ENCODE data around the gene SPEM3. TPM values are rescaled to one million over a fixed set of nuclear protein-coding genes. Genes with fewer than 3 reads are reported as not detected.

SPEM3 gene
- total and polyA plus RNA-seq, 2 donors (not counting 3 experiments of a cell fraction or from before 2014, with no cell fraction given), result not detected

GRCh38 chr17:7476494-7476893 is 47.8 kb downstream of the SPEM3 start:
- H3K4me3 ChIP-seq (replicated peaks in 1 of 3; ENCODE audit: insufficient read depth in 1 of 3, low read depth in 1 of 3, low read length in 3 of 3), result no peak overlapping the region
- no peak overlapping the region for H2AFZ ChIP-seq (ENCODE audit: low read depth, low read length)
- dilution Hi-C loops (cut with MboI; ENCODE audit: extremely low pct_ligation_motif_present, low sequenced_read_pairs) (no loop called here), intact Hi-C loops (cut with micrococcal nuclease) (loop anchor here (1.0 kb wide), 1 partner anchor 21 kb away; no protein-coding TSS in a partner anchor)
- no peaks in the 10 kb centered on the region for H3K9me3 ChIP-seq (replicated peaks; ENCODE audit: control insufficient read depth, insufficient read depth, low read length)
- FAIRE-seq, result peak; percentile 83
- peaks cover 34% of the 10 kb centered on the region for H3K4me1 ChIP-seq (ENCODE audit: control insufficient read depth, extremely low read depth, insufficient read depth, low read length)
- H3K9ac ChIP-seq (replicated peaks; ENCODE audit: extremely low read depth, insufficient read depth, low read length), result no peak overlapping the region
- peak; percentile 63 for DNase-seq (ENCODE audit: low read depth, low spot score)
- H3K36me3 ChIP-seq (ENCODE audit: control insufficient read depth in 2 of 2, extremely low read depth in 1 of 2, insufficient read depth in 2 of 2, low read length in 2 of 2), result no peaks in the 10 kb centered on the region
- peaks cover 63% of the 10 kb centered on the region for H3K79me2 ChIP-seq (ENCODE audit: control insufficient read depth, insufficient read depth, low read length)
- TF ChIP-seq EZH2 (IDR thresholded peaks at IDR 0.05; ENCODE audit: borderline replicate concordance, low read depth, low read length, severe bottlenecking) (no peak), JUN (IDR thresholded peaks at IDR 0.05; ENCODE audit: borderline replicate concordance, insufficient read depth, insufficient read length, low read depth) (peak; percentile 23), POLR2A (IDR thresholded peaks at IDR 0.05; ENCODE audit: low read depth, low read length) (no peak), POLR2AphosphoS5 (IDR thresholded peaks at IDR 0.05; ENCODE audit: insufficient read depth, low read depth, low read length) (no peak), FOS (IDR thresholded peaks at IDR 0.05; ENCODE audit: borderline replicate concordance, insufficient read depth, low read length) (peak; percentile 58), MAX (IDR thresholded peaks at IDR 0.05; ENCODE audit: insufficient read depth, insufficient read length) (no peak), GATA2 (IDR thresholded peaks at IDR 0.05; ENCODE audit: insufficient read depth, insufficient read length, low read depth, low read length) (no peak)
- TF ChIP-seq, protein P1, sequence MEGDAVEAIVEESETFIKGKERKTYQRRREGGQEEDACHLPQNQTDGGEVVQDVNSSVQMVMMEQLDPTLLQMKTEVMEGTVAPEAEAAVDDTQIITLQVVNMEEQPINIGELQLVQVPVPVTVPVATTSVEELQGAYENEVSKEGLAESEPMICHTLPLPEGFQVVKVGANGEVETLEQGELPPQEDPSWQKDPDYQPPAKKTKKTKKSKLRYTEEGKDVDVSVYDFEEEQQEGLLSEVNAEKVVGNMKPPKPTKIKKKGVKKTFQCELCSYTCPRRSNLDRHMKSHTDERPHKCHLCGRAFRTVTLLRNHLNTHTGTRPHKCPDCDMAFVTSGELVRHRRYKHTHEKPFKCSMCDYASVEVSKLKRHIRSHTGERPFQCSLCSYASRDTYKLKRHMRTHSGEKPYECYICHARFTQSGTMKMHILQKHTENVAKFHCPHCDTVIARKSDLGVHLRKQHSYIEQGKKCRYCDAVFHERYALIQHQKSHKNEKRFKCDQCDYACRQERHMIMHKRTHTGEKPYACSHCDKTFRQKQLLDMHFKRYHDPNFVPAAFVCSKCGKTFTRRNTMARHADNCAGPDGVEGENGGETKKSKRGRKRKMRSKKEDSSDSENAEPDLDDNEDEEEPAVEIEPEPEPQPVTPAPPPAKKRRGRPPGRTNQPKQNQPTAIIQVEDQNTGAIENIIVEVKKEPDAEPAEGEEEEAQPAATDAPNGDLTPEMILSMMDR (IDR thresholded peaks at IDR 0.05; ENCODE audit: extremely low read depth in 1 of 2, insufficient read depth in 1 of 2, low read depth in 1 of 2, low read length in 2 of 2), result no peak
- H3K9me1 ChIP-seq (replicated peaks; ENCODE audit: control insufficient read depth, extremely low read depth, insufficient read depth, low read length), result no peaks in the 10 kb centered on the region
- POLR2A ChIA-PET, result interaction anchor here (0.9 to 1.3 kb wide), 2 partner anchors 8 to 151 kb away, joined by 3 to 5 read pairs; partner anchors contain the start of genes POLR2A and SAT2
- H4K20me1 ChIP-seq (replicated peaks; ENCODE audit: control insufficient read depth, extremely low read depth, insufficient read depth, low read length), result no peaks in the 10 kb centered on the region
- no TSS peak for BruUV-seq (replicated peaks)
- CTCF ChIA-PET, result interaction anchor here (0.7 to 3.0 kb wide), 12 partner anchors 9 to 120 kb away, joined by 3 to 21 read pairs (median 4); partner anchors contain the start of gene TMEM256
- H3K4me2 ChIP-seq (ENCODE audit: insufficient read depth, low read length), result peak overlapping the region; percentile 2
- H3K27me3 ChIP-seq (ENCODE audit: control insufficient read depth in 2 of 2, insufficient read depth in 2 of 2, low read length in 2 of 2), result no peaks in the 10 kb centered on the region
- peak overlapping the region; percentile 47 for H3K27ac ChIP-seq (ENCODE audit: insufficient read depth, low read depth, low read length)

Measured in endothelial cell of umbilical vein (primary cell).